PFSK-1 (cell line): ENCODE measurements around the gene ARRDC2.

ENCODE experiments used
- FOXP2 ChIP-seq: optimal IDR thresholded peaks from 2 replicates; pipeline ENCODE3; 2011; ENCODE audit warnings: borderline replicate concordance, control low read depth, inconsistent platforms; ENCODE audit not compliant: insufficient read depth; ENCODE audit errors: extremely low read length, extremely low read depth
- POLR2AphosphoS5 ChIP-seq: IDR thresholded peaks from 2 replicates; pipeline ENCODE4 v1.6.1; 2012; ENCODE audit warnings: low read depth, mild to moderate bottlenecking, control low read depth, low read length, moderate library complexity
- REST ChIP-seq, 2 experiments: IDR thresholded peaks; 2 replicates each; pipeline versions ENCODE4 v1.6.1 to v1.8.0; 2011 to 2012; ENCODE audit warnings: low read depth in 2 of 2, low read length in 2 of 2, control low read depth in 1 of 2, inconsistent platforms in 1 of 2, mild to moderate bottlenecking in 1 of 2, moderate library complexity in 1 of 2; ENCODE audit not compliant: insufficient read depth in 1 of 2
- SIN3A ChIP-seq: IDR thresholded peaks from 2 replicates; pipeline ENCODE4 v1.6.1; 2012; ENCODE audit warnings: mild to moderate bottlenecking, low read length, moderate library complexity, borderline replicate concordance; ENCODE audit not compliant: insufficient read depth
- TAF1 ChIP-seq: IDR thresholded peaks from 2 replicates; pipeline ENCODE4 v1.6.1; 2012; ENCODE audit warnings: low read length, control low read depth, borderline replicate concordance; ENCODE audit not compliant: insufficient read depth

The ARRDC2 gene

GRCh38 chr19:17972230-17972629 lies 35.7 kb upstream of the ARRDC2 start:
- TF ChIP-seq FOXP2 (no peak), REST (IDR thresholded peaks at IDR 0.05; ENCODE audit: insufficient read depth in 1 of 2, low read depth in 2 of 2, low read length in 2 of 2) (no peak), TAF1 (no peak), POLR2AphosphoS5 (no peak), SIN3A (no peak)

- no peak for TF ChIP-seq SIN3A
- no peak for TF ChIP-seq TAF1
- no peak for TF ChIP-seq REST (IDR thresholded peaks at IDR 0.05; ENCODE audit: insufficient read depth in 1 of 2, low read depth in 2 of 2, low read length in 2 of 2)
- no peak for TF ChIP-seq FOXP2
- TF ChIP-seq POLR2AphosphoS5, result no peak
Measured at GRCh38 chr19:17973759-17974158, 34.2 kb upstream of the ARRDC2 start.

GRCh38 chr19:17974551-17974950 lies 33.4 kb upstream of the ARRDC2 start:
- TF ChIP-seq REST (IDR thresholded peaks at IDR 0.05; ENCODE audit: insufficient read depth in 1 of 2, low read depth in 2 of 2, low read length in 2 of 2) (no peak), FOXP2 (no peak), TAF1 (no peak), POLR2AphosphoS5 (no peak), SIN3A (no peak)

GRCh38 chr19:17975032-17975431 lies 32.9 kb upstream of the ARRDC2 start:
- TF ChIP-seq REST (IDR thresholded peaks at IDR 0.05; ENCODE audit: insufficient read depth in 1 of 2, low read depth in 2 of 2, low read length in 2 of 2), result no peak
- no peak for TF ChIP-seq POLR2AphosphoS5
- no peak for TF ChIP-seq FOXP2
- no peak for TF ChIP-seq TAF1

- TF ChIP-seq POLR2AphosphoS5, result no peak
- no peak for TF ChIP-seq FOXP2
- TF ChIP-seq TAF1, result no peak
- no peak for TF ChIP-seq SIN3A
- TF ChIP-seq REST (IDR thresholded peaks at IDR 0.05; ENCODE audit: insufficient read depth in 1 of 2, low read depth in 2 of 2, low read length in 2 of 2), result no peak
Measured at GRCh38 chr19:17977021-17977420, 30.9 kb upstream of the ARRDC2 start.
